Measurements from ENCODE around the gene CNTN1.
"Not testable (repeated sequence)": the region's sequence is repeated elsewhere in the genome, so short reads cannot be mapped to it uniquely, and the experiment has no call there.

The CNTN1 gene

DNA sequence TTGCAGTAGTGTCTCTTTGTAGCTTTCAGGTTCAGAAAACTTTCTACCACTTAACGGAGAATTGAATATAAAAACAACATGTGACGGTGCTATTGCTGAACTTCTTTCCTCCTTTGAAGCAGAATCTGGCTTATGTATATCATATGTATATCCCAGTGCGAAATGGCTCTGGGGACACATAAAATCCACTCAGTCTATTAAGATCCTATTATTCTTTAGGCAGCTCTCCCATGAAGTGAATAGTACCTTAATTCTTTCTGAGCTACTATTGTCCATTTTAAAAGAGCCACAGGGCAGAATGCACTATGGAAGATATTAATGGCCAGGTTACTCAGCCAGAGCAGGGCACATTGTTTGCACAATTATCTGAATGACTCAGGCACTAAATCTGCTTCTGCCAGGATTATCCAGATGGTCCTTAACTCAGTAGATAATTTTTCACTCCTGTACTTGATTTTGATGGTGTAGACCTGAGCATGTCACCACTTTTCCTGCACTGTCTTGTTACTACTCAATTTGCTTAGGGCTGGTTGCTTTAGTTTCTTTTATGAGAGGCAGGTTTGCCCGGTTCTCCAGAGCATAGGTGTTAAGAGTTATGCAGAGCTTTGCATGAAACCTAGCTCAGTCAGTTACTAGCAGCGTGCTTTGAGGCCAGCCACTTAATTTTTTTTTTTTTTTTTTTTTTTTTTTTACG is 5.5 kb downstream of the CNTN1 start:
- no peak for DNase-seq (ENCODE audit: low read depth in 4 of 4, low spot score in 1 of 4)

DNA sequence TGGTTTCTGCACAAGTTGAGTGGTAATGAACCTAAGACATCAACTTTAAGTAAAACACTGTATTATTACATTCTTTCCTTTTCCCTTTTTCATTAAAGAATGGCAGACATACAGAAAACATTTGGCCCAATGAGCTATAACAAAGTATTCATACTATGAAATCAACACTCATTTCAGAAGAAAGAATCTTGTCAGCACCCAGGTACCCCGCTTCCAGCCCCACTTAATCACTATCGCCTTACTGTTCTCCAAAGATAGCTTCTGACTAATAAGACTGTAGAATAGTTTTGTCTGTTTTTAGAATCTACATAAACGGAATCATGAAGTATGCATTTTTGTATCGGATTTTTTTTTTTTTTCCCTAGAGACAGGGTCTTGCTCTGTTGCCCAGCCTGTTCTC is 9.5 kb downstream of the CNTN1 start:
- DNase-seq (ENCODE audit: low read depth in 4 of 4, low spot score in 1 of 4): no peak

DNA sequence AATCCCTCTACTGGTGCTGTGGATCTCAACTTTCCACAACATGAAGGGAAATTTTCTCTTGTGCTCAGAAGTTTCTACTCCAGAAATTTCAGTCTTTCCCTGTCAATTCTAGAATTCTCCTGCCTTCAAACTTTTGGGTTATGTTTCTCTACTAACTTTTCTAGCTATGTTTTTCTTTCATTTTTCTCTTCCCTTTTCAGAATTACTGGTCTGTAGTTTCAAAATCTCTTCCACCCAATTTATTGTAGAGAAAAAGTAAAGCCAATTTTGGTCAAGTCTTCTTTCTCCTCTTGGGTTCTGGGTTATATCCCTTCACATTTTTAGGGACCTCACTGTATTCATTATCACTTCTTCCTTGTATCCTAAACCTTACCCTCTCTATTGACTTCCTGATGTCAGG is 18.9 kb downstream of the CNTN1 start:
- no peak for DNase-seq (ENCODE audit: low read depth in 4 of 4, low spot score in 1 of 4)

DNA sequence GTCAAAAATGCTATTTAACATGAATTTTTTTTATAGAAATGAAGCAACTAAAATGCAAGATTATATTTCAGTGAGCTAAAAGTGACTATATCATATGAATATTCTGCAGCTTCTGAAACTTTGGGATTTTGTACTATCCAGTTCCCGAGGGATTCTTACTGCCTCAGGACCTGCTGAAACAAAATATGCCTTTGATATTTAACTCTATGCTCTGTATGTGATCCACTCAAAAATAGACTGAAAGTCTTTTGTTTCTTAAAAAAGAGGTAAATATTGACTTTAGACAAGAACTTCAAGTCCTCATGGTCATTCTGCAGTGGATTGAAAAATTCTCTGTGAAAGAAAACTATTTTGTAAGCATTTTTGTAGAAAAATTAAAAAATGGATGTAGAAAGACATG is 22.4 kb downstream of the CNTN1 start:
- DNase-seq (ENCODE audit: low read depth in 4 of 4, low spot score in 1 of 4): no peak

DNA sequence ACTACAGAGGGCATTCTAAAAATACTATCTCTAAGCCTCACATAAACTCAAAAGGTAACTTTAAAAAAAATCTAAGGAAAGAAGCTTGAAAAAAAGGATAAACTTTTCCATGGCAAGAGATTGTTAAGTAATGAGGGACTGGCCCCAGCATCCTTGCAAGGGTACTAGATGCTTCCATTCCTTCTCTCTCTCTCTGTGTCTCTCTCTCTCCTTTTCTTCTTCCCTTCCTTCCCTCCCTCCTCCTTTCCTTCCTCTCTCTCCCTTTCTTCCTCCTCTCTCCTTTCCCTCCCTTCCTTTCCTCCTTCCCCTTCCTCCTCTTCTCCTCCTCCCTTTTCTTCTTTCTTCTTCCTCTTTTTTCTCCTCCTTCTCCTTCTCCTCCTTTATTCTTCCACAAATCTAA is 23.8 kb downstream of the CNTN1 start:
- no peak for DNase-seq (ENCODE audit: low read depth in 4 of 4, low spot score in 1 of 4)

DNA sequence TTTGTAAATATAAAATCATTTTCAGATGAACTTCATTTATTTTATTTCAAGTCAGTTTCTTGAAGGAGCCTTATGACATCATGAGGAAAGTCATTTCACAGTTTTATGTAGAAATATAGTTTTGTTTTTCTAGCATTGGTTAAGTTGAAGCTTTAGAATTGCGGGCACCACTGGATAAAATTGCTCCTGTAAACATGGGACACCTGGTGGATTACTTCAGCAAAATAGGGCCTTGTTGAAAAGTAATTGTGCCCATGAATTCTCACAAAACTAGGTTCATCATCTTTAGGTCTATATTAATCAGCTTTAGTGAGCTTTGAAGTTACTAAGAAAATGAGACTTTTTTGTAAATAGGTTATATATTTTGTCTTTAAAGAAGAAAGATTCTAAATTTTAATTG is 25.3 kb downstream of the CNTN1 start:
- DNase-seq (ENCODE audit: low read depth in 4 of 4, low spot score in 1 of 4): no peak

DNA sequence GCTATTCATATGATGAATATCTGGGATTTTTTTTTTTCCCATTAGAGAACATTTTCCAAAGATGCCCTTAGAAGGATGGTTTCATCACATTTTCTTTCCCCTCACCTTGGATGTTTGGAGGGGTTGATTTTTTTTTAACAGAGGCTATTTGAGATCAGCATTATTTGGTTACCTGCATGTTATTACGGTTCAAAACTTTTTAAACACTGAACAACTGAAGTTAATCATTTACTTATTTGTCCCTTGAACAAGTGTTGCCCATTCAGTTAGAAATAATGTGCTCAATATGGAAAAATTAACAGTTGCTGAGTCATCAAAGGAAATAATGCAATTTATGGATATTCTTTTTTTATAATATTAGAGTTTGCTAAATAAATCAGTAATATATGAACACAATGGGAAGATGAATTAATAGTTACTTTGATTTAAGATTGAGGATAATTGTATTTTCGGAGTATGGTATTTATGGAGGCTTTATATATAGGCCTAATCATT is 26.7 kb downstream of the CNTN1 start:
- DNase-seq (ENCODE audit: low read depth in 4 of 4, low spot score in 1 of 4): no peak

DNA sequence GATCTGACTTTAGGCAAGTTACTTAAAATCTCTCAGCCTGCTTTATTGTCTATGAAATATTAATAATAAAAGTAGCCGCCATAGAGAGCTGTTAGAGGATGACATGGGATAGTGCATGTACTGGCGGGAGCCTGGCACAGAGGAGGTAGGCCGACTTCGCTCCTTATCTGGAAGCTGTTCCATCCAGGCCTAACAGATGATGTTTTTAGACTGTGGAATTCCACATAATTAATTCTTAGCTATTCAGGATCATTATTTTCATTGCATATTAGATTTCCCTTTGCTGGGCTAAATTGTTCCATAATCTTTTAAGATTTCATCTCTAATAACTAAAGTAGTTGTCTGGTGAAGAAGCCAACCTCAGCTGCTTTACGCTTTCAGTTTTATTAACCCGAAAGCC is 30.8 kb downstream of the CNTN1 start:
- DNase-seq (ENCODE audit: low read depth in 4 of 4, low spot score in 1 of 4): no peak

DNA sequence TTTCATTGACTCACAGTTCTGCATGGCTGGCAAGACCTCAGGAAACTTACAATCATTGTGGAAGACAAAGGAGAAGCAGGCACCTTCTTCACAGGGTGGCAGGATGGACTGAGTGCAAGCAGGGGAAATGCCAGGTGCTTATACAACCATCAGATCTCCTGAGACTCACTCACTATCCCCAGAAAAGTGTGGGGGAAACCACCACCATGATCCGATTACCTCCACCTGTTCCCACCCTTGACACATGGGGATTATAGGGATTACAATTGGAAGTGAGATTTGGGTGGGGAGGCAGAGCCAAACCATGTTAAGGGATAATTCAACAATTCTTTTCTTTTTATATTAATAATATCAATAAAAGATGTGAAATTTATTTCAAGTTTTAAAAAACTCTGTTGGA is 34.1 kb downstream of the CNTN1 start:
- no peak for DNase-seq (ENCODE audit: low read depth in 4 of 4, low spot score in 1 of 4)

DNA sequence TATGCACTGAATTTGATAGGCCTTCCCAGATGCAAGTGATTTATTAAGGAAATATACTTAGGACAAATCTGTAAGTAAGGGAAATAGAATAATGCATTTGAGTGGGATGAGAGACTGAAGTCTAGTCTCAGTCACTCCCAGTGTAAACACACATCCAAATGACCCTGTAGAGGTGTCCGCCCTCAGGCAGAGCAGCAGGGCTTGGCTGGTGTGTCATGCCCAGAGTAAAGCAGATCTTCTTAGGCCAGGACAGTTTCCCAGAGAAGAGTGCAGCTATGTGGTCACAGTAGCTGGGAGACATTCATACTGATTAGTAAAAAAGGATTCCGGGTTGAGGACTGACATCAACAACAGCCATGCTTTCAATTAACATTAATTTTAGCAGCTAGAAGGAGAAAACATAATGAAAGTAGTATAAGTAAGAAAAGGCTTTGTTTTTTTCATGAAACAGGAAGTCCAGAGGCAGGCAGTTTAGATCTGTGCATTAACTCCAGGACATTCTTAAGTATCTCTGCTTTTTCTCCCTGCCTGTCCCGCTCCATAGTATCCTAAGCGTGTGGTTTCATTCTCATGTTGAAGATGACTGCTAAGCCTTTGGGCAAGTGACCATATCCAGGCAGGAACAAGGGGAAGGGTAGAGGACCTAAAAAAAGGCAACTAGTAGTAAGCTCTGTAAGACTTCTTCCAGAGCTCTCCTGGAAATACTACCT is 35.7 kb downstream of the CNTN1 start:
- DNase-seq (ENCODE audit: low read depth in 4 of 4, low spot score in 1 of 4): no peak

DNA sequence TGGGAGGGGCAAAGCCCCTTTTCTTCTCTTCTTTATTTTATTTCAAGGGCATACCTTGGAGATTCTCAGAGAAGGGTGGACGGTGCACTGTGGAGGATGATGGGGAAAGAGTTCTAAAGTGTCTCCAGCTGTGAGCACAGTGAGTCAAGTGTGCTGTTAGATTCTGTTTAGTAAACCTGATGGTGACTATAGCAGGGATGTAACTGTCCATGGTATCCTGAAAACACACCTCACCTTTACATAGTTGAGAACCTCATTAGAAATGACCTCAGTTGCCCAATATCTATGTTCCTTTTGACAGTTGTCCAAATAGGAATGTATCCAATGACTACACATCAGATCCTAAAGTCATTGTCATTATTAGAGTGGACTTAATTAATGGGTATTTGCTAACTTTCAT is 38.0 kb downstream of the CNTN1 start:
- no peak for DNase-seq (ENCODE audit: low read depth in 4 of 4, low spot score in 1 of 4)

DNA sequence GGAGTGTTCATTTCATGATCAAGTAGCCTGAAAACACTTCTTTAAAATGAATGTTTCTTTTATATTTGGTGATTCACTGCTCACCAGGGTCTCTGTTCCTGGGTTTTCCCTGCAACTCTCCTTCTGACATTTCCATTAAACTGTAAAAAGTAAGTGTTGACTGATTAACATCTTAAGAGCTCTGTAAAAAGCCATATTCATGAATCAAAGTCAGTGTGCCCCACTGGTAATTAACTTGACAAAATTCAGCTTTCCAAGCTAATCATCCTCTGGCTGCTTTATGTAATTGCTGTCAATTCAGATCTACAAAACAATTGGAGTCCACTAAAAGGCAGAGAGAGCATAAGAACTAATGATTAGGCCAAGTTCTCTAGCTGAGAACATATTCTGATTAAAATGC is 41.6 kb downstream of the CNTN1 start:
- no peak for DNase-seq (ENCODE audit: low read depth in 4 of 4, low spot score in 1 of 4)

DNA sequence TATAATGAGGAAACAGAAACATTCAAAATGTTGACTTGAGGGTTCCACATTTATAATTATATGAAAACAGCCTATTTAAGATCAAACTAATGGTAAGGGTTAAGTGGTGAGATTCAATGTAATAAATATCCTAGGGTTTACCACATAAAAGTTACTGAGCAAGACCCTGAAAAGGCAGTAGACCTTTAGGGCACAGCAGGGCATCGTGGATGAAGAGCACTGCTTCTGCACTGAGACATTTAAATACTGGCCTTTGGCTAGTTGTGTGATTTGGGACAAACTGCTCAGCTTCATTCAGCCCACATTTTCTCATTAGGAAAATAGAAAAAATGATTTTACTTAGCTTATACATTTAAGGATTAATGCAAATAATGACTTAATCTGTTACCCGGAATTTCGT is 42.0 kb downstream of the CNTN1 start:
- no peak for DNase-seq (ENCODE audit: low read depth in 4 of 4, low spot score in 1 of 4)

DNA sequence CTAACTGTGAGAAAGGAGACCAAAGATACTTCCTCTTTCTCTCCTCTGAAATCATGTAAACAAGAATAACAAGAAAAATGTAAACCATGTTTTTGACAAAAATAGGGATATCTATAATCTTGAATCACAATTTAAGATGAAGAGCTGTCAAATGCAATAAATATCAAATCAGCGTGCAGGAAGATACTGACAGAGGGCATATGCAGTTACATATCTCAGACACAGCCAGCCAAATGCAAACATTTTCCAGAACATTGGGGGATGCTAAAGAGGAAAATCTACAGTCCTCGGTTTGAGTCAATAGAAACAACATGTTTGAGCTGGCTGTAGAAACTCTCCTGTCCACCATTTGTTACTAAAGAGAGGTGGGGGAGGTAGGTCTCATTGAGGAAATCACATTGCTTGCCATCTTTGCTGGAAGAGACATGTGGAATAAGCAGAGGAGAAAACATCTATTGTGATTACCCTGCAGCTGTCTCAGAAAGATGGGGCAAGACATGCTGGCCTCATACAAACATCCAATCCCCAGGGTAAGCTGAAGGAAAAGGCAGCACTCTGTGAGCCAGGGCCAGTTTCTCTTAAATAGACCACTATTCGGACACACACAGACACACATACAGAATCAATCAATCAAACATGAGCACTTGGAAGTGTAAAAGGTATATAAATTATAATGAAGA is 43.5 kb downstream of the CNTN1 start:
- no peak for DNase-seq (ENCODE audit: low read depth in 4 of 4, low spot score in 1 of 4)

DNA sequence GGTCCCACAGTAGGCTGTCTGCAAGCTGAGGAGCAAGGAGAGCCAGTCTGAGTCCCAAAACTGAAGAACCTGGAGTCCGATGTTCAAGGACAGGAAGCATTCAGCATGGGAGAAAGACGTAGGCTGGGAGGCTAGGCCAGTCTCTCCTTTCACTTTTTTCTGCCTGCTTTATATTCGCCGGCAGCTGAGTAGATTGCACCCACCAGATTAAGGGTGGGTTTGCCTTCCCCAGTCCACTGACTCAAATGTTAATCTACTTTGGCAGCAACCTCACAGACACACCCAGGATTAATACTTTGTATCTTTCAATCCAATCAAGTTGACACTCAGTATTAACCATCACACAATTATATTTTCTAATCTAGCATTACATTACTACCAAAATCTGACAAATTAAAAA is 45.2 kb downstream of the CNTN1 start:
- DNase-seq (ENCODE audit: low read depth in 4 of 4, low spot score in 1 of 4): not testable (repeated sequence)

DNA sequence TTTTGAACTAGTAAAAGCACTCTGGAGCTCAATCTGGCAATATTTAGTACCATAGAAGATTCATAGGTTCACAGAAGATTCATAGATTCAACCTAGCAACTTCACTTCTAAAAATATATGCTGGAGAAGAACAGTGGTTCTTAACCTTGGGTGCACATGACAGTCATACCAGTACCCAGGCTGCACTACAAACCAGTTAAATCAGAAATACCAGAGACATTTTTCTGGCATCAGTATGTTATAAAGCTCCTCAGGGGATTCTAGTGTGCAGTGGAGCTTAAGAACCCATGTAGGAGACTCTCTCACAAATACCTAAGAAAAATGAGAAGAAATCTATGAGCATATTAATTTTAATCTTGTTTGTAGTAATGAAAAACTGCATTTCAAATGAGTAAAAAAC is 46.6 kb downstream of the CNTN1 start:
- DNase-seq (ENCODE audit: low read depth in 4 of 4, low spot score in 1 of 4): no peak

DNA sequence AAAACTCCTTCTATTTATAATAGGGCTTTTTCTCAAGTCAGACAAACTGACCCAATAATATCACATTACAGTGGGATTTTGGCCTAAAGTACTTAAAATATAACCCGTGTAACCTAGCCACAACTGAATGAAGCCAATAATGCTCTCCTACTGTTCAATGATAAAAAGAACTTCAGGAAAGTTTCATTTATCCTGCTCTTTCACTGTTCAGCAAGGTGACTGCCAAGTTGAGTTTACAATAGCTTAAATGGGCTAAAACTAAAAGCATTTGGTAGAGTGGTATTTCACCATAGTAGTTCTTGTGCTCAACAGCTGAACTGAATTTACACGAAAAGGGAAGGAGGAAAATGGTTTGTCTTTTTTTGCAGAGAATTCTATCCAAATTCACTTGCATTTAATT is 49.8 kb downstream of the CNTN1 start:
- no peak for DNase-seq (ENCODE audit: low read depth in 4 of 4, low spot score in 1 of 4)

DNA sequence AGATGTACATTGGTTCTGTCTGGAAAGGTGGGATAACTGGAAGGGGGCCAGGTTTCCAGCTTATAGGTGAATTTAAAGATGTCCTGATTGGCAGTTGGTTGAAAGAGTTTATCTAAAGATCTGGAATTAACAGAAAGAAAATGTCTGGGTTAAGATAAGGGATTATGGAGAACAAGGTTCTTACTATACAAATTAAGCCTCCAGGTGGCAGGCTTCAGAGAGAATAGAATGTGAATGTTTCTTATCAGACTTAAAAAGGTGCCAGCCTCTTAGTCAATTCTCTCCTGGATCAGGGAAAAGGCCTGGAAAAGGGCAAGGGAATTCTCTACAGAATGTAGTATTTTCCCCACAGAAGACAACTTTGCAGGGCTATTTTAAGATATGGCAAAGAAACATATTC is 53.1 kb downstream of the CNTN1 start:
- no peak for DNase-seq (ENCODE audit: low read depth in 4 of 4, low spot score in 1 of 4)

DNA sequence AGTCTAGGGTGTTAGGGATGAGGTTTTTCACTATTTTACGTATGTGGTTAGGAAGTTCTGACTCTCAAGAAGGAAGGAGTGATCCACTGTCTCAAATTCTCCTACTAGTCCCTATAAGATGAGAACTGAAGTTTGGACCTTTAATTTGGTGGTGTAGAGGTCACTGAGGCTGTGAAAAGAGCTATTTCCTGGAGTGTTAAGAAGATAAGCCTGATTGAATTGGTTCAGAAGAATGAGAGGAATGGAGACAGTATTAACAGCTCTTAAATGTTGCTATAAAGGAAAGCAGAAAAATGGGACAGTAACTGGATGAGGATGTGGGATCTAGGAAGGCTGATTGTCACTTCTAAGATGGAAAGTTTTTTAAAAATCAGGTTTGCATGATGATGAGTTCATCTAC is 57.6 kb downstream of the CNTN1 start:
- no peak for DNase-seq (ENCODE audit: low read depth in 4 of 4, low spot score in 1 of 4)

DNA sequence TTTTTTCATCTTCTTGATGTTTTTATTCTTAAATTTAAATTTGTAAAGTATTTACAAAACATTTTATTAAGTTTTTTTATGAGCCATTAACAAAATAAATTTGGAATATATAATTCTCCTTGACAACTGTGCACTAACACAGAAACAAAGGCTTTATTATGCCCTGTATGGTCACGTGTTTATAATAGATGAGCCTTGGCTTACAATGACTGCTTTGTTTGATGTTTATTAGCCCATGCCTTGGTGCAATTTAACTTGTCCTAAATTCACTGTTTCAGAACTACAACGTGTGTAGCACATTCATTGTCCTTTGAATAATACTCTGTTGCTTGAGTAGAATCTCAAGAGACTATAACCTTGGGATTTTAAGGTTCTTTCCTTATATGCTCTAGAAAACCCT is 59.8 kb downstream of the CNTN1 start:
- DNase-seq (ENCODE audit: low read depth in 4 of 4, low spot score in 1 of 4): no peak

DNA sequence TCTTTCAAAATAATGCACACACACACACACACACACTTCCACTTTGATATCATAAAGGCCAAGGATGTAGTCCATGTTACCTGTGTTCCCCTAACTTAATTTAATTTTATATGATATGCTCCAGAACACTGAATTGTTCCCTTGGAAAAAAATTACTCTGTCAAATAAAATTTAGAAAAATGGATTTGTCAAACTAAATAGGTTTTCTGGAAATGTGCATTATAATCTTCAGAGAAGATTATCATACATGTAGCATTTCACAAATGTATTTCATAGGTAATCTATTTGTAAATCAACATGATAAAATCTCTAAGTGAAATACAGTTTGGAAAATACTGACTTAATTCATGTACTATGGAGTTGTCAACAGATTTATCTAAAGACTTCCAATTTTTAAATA is 68.6 kb downstream of the CNTN1 start:
- DNase-seq (ENCODE audit: low read depth in 4 of 4, low spot score in 1 of 4): no peak

DNA sequence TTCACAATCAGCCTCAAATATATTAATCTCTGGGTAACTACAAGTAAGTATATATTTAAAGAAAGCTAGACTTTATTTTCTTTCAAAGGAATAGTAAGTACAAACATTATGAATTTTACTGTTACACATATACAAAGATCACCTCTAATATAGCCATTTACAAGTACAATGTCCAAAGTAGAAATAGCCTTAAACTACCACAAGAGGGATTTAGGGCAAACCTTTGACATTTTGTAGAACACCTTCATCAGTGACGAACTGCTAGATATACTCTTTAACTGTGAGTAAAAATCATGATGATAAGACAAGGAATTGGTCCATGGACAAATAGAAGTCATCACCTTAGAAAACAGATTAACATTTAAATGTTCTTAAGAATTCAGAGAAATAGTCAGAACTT is 69.8 kb downstream of the CNTN1 start:
- no peak for DNase-seq (ENCODE audit: low read depth in 4 of 4, low spot score in 1 of 4)
